HG02970 (cell line): ENCODE measurements around the gene PAX3.
"Not testable (repeated sequence)": the region's sequence is repeated elsewhere in the genome, so short reads cannot be mapped to it uniquely, and the experiment has no call there.

ENCODE experiments used
- ATAC-seq: cut with Tn5 transposase; IDR thresholded peaks from one replicate; pipeline ENCODE4 v1.9.1; 2021; ENCODE audit warnings: mild to moderate bottlenecking, moderate library complexity, moderate number of reproducible peaks; ENCODE audit not compliant: unreplicated experiment, low FRiP score

Gene PAX3

DNA sequence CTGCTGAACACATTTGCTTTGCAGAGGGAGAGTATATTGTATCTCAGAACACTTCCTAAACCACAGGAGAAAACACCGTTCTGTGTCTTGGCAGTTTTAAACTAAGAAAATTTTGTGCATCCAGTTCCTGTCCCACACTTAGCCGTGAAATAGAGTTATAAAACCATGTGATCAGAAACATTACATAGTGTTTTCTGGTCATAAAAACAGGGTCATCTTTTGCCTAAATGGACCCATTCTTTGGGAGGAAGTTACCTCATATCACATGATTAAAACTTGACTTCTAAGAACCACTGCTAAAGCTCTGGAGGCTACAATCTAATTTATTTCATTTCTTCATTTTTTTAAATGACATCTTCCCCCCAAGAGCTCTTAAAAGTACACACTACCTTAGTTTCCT, 138.7 kb downstream of the PAX3 start:
- ATAC-seq = no peak

DNA sequence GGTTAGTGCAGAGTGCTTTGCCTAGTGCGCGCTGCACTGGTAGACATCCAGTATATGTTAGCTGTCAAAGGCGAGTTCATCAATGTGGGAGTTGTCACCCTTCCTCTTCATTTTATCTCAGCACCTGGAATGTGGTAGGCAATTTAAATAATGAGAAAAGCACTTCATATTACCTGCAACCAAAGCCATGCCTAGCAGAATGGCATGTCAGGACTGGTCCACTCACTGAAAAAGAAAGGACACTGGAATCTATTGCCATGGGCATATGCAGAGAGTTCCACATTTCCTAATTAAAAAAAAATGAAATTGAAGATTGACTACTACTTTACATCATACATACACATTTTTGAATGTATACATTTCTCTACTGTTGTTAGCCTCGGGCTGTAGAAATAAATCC, 139.6 kb downstream of the PAX3 start:
- ATAC-seq = no peak

DNA sequence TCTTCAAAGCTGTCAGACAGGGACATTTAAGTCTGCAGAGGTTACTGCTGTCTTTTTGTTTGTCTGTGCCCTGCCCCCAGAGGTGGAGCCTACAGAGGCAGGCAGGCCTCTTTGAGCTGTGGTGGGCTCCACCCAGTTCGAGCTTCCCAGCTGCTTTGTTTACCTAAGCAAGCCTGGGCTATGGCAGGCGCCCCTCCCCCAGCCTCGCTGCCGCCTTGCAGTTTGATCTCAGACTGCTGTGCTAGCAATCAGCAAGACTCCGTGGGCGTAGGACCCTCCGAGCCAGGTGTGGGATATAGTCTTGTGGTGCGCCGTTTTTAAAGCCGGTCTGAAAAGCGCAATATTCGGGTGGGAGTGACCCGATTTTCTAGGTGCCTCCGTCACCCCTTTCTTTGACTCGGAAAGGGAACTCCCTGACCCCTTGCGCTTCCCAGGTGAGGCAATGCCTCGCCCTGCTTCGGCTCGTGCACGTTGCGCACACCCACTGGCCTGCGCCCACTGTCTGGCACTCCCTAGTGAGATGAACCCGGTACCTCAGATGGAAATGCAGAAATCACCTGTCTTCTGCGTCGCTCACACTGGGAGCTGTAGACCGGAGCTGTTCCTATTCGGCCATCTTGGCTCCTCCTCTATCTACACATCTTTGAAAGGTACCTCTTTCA, 143.7 kb downstream of the PAX3 start:
- not testable (repeated sequence) for ATAC-seq
